PC-3 (cell line): ENCODE measurements around the gene DUSP22.

ENCODE experiments used
- EZH2 ChIP-seq: fragments of 300-600 bp; sonication (generic); IDR thresholded peaks from one replicate; pipeline ENCODE4 v1.6.1; 2017; ENCODE audit warnings: antibody characterized with exemption, mild to moderate bottlenecking, low read length; ENCODE audit not compliant: unreplicated experiment
- TF ChIP-seq, protein P1 (sequence below): fragments of 300-600 bp; sonication (generic); conservative IDR thresholded peaks from 2 replicates; pipeline ENCODE4 v1.5.1; 2017; ENCODE audit warnings: antibody characterized with exemption, low read depth, mild to moderate bottlenecking, low read length

- TF ChIP-seq, protein P1, sequence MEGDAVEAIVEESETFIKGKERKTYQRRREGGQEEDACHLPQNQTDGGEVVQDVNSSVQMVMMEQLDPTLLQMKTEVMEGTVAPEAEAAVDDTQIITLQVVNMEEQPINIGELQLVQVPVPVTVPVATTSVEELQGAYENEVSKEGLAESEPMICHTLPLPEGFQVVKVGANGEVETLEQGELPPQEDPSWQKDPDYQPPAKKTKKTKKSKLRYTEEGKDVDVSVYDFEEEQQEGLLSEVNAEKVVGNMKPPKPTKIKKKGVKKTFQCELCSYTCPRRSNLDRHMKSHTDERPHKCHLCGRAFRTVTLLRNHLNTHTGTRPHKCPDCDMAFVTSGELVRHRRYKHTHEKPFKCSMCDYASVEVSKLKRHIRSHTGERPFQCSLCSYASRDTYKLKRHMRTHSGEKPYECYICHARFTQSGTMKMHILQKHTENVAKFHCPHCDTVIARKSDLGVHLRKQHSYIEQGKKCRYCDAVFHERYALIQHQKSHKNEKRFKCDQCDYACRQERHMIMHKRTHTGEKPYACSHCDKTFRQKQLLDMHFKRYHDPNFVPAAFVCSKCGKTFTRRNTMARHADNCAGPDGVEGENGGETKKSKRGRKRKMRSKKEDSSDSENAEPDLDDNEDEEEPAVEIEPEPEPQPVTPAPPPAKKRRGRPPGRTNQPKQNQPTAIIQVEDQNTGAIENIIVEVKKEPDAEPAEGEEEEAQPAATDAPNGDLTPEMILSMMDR: no peak
- TF ChIP-seq EZH2: no peak
Measured at GRCh38 chr6:355373-356208, 63.3 kb downstream of the DUSP22 start.
